Measurements from ENCODE around the gene PXK.

The PXK gene

DNA sequence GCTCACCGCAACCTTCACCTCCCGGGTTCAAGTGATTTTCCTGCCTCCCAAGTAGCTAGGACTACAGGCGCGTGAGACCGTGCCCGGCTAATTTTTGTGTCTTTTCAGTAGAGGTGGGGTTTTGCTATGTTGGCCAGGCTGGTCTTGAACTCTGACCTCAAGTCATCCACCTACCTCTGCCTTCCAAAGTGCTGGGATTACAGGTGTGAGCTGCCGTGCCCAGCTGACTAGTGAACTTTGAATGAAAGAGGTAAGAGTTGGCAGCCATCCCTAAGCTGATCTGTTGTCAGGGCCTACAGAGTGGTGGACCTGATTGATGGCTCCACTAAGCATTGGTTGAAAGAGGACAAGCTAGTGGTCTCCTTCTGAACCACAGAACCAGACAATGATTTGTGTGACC, 15.3 kb downstream of the PXK start:
- no peak for DNase-seq (ENCODE audit: low read depth in 1 of 2, low spot score in 1 of 2)

DNA sequence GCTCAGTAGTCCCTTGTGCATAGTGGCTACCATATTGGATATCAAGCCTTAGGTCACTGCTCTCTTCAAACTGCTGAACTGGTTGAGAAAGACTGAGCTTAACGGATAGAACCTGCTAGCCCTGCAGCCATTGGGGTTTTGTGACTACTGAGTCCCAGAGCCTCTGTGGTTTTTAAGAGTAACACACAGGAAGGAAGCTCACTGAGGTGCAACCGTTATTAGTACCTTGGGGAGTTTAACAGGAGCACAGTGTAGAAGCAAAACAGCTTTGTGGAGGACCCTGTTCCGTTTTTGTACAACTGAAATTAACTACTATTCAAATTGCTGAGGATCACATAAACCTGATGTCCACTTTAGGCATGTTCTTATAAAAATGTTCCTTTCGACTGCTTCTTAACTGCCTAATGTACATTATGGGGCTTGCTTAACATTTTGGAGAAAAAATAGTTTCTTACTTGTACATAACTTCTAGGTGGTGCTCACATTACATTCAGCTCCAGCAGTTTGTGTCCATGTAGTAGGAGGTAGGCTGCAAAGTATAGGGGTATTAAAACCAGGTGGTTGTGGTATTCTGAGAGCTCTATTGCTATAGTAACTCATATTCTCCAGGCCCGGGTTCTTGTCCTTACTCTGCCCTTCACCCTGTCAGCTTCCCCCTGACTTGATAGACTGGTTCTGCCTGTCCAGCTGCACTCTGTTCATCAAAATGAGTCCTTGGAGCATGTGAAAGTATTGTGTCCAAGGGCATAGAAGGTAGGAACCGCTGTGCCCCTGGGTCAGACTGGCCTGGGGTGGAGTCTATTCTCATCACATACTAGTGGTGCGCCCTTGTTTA, 17.3 kb downstream of the PXK start:
- no peak for DNase-seq (ENCODE audit: low read depth in 1 of 2, low spot score in 1 of 2)

DNA sequence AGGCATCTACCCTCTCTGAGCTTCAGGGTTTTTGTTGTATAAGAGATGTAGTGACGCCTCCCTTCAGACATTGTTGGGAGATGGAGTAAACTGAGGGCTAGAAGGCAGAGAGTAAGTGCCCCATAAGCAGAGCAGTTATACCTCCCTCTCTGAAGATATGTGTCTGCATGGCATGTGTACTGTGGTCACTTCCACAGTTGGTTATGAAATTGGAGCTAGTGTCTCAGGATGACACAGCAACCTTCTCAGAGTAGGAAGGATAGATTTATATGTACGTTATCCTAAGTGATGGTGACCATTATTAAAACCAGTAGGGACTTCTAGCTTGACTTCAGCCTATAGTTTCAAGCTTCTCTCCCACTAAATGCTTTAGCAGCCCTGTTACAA, 17.9 kb downstream of the PXK start:
- DNase-seq (ENCODE audit: low read depth in 1 of 2, low spot score in 1 of 2), result no peak

DNA sequence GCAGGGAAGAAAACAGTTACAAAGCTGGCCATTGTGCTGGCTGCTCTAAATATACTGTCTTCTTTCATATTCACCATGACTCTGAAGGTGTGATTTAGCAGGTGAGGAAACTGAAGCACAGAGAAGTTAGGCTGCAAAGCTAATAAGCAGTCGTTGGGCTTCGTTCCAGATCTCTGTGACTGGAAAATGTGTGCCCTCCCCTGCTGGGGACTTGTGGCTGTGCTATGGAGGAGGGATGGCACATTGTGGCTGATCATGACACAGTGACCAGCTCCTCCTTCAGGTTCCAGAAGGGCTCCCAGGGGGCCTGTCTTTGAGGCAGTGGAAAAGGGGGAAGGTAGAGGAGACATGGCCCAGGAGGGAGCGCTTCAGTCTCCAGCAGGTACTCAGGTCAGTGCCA, 19.2 kb downstream of the PXK start:
- no peak for DNase-seq (ENCODE audit: low read depth in 1 of 2, low spot score in 1 of 2)

- no peak for DNase-seq (ENCODE audit: low read depth in 1 of 2, low spot score in 1 of 2)
These were observed 19.9 kb downstream of the PXK start for GRCh38 chr3:58352626-58353025.

GRCh38 chr3:58353722-58354553, 21.2 kb downstream of the PXK start:
- no peak for DNase-seq (ENCODE audit: low read depth in 1 of 2, low spot score in 1 of 2)

GRCh38 chr3:58355179-58355578, 22.5 kb downstream of the PXK start:
- no peak for DNase-seq (ENCODE audit: low read depth in 1 of 2, low spot score in 1 of 2)

DNA sequence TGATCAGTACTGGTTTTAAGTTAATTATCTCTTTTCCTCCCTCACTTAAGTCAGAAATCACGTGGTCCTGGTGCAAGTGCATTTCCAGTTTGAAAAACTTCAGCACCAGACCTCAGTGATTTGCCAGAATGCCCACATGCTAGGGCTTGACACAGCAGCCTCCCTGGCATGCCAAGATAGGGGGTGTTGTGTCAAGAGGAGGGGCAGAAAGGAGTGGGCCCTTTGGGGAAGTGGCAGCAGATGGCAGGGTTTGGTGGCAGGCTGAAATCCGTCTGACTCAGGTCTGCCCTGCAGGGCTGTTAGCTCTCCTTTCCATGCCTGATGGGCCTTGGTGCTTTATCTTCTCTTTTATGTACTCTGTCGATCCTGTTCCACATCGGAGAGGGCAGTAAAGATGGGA, 23.4 kb downstream of the PXK start:
- no peak for DNase-seq (ENCODE audit: low read depth in 1 of 2, low spot score in 1 of 2)

DNA sequence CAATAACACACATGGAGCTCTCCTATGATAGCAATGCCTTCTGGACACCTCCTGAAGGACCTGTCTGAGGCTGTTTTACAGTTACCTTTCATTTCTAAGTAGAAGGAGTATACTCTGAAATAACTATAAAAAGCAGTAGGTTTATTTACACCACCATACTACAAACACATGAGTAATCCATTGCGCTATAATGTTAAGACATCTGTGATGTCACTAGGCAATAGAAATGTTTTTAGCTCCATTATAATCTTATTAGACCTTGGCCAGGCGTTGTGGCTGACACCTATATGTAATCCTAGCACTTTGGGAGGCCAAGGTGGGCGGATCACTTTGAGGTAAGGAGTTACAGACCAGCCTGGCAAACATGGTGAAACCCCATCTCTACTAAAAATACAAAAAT, 24.7 kb downstream of the PXK start:
- no peak for DNase-seq (ENCODE audit: low read depth in 1 of 2, low spot score in 1 of 2)

DNA sequence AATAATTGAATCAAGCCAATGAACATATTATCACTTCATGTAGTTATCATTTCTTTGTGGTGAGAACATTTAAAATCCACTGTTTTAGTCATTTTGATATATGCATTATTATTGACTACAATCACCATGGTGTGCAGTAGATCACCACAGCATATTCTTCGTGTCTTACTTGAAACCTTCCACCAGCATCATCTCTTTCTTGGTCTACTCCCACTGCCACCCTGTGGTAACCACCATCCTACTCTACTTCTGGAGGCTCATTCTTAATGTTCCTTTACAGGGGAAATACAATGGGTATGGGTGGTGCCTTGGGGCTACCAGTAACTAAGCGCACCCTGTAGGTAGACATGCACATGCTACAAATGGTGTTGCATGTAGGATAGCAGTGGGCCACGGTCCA, 25.4 kb downstream of the PXK start:
- no peak for DNase-seq (ENCODE audit: low read depth in 1 of 2, low spot score in 1 of 2)

DNA sequence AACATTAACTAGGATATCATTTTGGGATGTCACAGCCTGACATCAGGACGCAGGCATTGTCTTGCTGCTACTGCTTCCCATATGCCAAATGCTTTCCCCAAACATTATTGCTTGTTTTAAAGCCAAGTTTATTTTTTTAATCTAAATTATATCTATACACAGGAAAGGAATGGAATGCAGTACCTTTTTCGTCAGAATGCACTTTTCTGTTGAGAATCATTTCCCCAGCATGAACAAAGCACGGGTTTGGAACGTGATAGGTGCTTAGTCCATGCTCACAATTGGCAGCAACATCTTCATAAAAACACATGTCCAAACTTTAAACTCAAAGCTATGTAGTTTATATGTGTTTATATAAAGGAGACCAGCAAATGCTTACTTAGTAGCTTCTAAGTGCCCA, 26.1 kb downstream of the PXK start:
- DNase-seq (ENCODE audit: low read depth in 1 of 2, low spot score in 1 of 2), result no peak

DNA sequence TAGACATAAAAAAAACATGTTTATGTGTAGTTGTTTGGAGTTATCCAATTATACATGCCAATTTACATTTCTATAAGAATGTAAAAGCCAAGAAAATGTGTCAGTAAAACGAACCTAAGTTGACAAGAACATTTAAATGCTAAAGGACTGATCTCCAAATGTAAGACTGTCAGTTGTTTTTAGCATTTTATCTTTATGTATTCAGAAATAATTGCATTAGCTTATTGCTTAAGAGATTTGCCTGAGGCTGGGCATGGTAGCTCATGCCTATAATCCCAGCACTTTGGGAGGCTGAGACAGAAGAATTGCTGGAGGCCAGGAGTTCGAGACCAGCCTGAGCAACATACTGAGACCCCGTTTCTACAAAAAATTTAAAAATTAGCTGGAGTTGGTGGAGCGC, 26.9 kb downstream of the PXK start:
- DNase-seq (ENCODE audit: low read depth in 1 of 2, low spot score in 1 of 2), result no peak

- no peak for DNase-seq (ENCODE audit: low read depth in 1 of 2, low spot score in 1 of 2)
These were observed 29.2 kb downstream of the PXK start for GRCh38 chr3:58361866-58362265.

DNA sequence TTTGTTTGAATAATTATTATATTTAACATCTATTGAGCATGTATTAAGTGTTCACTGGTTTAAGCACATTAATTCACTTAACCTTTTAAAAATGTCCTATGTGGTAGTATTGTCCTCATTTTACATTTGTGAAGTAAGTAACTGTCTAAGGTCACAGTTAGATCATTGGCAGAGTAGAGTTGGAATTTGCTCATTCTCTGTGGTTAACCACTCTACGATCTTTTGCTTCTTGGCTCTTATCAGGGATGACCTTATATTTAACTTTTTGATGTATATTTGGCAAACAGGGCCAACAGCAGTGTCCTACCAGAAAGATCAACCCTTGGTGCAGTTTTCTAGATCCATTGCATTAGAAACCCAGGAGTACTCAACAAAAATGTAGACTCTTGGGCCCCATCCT, 34.0 kb downstream of the PXK start:
- DNase-seq (ENCODE audit: low read depth in 1 of 2, low spot score in 1 of 2), result no peak

DNA sequence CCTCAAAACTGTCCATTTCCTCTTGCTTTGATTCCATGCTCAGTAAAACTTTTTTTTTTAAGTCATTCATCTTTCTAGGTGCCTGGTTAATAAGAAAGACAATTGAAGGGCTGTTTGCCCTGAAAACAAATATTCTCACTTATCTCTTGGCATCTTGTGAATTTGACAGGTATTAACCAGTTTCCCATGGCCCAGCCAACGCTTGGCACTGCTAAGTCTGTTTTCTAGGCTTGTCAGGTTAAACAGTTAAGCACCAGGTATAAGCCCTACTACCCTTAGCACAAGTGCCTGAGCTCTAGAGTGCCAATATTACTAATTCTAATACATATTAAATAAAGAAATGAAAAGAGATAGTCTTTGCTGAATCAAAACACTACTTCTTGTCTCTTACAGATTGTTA, 36.3 kb downstream of the PXK start:
- no peak for DNase-seq (ENCODE audit: low read depth in 1 of 2, low spot score in 1 of 2)

GRCh38 chr3:58369876-58370275, 37.2 kb downstream of the PXK start:
- DNase-seq (ENCODE audit: low read depth in 1 of 2, low spot score in 1 of 2), result no peak

DNA sequence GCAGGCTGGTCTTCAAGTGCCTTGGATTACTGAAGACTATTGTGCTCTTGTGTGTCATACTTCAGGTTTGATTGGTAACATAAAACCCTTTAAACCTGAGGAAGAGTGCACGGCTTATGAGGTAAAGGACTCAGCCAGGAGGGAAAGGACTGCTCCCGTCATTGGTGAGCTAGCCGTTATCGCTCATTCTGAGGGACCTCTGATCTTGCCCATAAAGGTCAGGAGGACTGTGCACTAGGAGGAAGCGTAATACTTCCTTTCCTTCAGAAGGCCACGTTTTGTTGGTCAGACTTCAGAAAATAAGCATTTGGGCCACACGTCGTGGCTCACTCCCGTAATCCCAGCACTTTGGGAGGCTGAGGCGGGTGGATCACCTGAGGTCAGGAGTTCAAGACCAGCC, 37.7 kb downstream of the PXK start:
- DNase-seq (ENCODE audit: low read depth in 1 of 2, low spot score in 1 of 2), result no peak

GRCh38 chr3:58371754-58372153, 39.1 kb downstream of the PXK start:
- no peak for DNase-seq (ENCODE audit: low read depth in 1 of 2, low spot score in 1 of 2)

- no peak for DNase-seq (ENCODE audit: low read depth in 1 of 2, low spot score in 1 of 2)
These were observed 42.6 kb downstream of the PXK start for GRCh38 chr3:58375254-58375653.

GRCh38 chr3:58377168-58377567, 44.5 kb downstream of the PXK start:
- DNase-seq (ENCODE audit: low read depth in 1 of 2, low spot score in 1 of 2), result no peak

DNA sequence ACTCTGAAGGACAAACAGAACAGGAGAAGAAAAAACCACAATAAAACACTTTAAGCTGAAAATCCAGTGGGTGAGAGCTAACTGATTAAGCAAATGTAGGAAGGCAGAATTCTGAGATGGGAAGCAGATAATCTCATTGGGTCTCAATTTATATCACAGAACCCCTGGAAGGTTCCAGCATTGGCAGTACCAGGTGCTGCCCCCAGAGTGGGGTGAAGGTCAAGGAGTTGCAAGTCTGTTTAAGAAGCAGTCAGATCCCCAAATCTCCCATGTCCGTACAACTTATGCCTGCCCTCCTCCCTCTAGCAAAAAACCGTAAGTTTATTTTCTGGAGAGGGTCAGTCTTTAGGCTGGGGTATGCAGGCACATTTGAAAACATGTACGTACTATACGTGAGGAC, 45.1 kb downstream of the PXK start:
- DNase-seq (ENCODE audit: low read depth in 1 of 2, low spot score in 1 of 2), result no peak

- DNase-seq (ENCODE audit: low read depth in 1 of 2, low spot score in 1 of 2), result no peak
These were observed 46.8 kb downstream of the PXK start for GRCh38 chr3:58379351-58380073.
